HG03135 (cell line): ENCODE results near the gene ST6GALNAC4.
"Not testable (repeated sequence)": the region's sequence is repeated elsewhere in the genome, so short reads cannot be mapped to it uniquely, and the experiment has no call there.

ENCODE experiments used
- ATAC-seq: cut with Tn5 transposase; IDR thresholded peaks from one replicate; pipeline ENCODE4 v1.9.1; 2021; ENCODE audit warnings: mild to moderate bottlenecking, moderate library complexity; ENCODE audit not compliant: unreplicated experiment

ST6GALNAC4 gene

GRCh38 chr9:127895811-127896210, 21.0 kb downstream of the ST6GALNAC4 start:
- no peak for ATAC-seq

- no peak for ATAC-seq
Observed at GRCh38 chr9:127893392-127893791, 23.4 kb downstream of the ST6GALNAC4 start.

GRCh38 chr9:127892831-127893230, 24.0 kb downstream of the ST6GALNAC4 start:
- no peak for ATAC-seq

GRCh38 chr9:127890053-127890452, 26.8 kb downstream of the ST6GALNAC4 start:
- no peak for ATAC-seq

GRCh38 chr9:127887792-127888191, 29.0 kb downstream of the ST6GALNAC4 start:
- ATAC-seq: no peak

- no peak for ATAC-seq
Observed at GRCh38 chr9:127886401-127886972, 30.4 kb downstream of the ST6GALNAC4 start.

GRCh38 chr9:127885508-127886281, 31.1 kb downstream of the ST6GALNAC4 start:
- ATAC-seq: no peak

- ATAC-seq: no peak
Observed at GRCh38 chr9:127884976-127885490, 31.8 kb downstream of the ST6GALNAC4 start.

- ATAC-seq: no peak
Observed at GRCh38 chr9:127884427-127884911, 32.4 kb downstream of the ST6GALNAC4 start.

GRCh38 chr9:127883959-127884358, 32.9 kb downstream of the ST6GALNAC4 start:
- ATAC-seq: no peak

- not testable (repeated sequence) for ATAC-seq
Observed at GRCh38 chr9:127881715-127882114, 35.1 kb downstream of the ST6GALNAC4 start.

GRCh38 chr9:127880143-127880542, 36.7 kb downstream of the ST6GALNAC4 start:
- ATAC-seq: no peak

GRCh38 chr9:127878652-127879390, 38.0 kb downstream of the ST6GALNAC4 start:
- no peak for ATAC-seq

- ATAC-seq: no peak
Observed at GRCh38 chr9:127878001-127878651, 38.7 kb downstream of the ST6GALNAC4 start.

GRCh38 chr9:127877566-127877998, 39.3 kb downstream of the ST6GALNAC4 start, which contains the start of gene AK1:
Gene AK1, minus strand, starts transcription at chr9:127877675. Its CDS starts 3,058 bp downstream, at chr9:127874617.
- ATAC-seq: no peak

- no peak for ATAC-seq
Observed at GRCh38 chr9:127876764-127877562, 39.9 kb downstream of the ST6GALNAC4 start.

- ATAC-seq: no peak
Observed at GRCh38 chr9:127876026-127876763, 40.6 kb downstream of the ST6GALNAC4 start.

GRCh38 chr9:127875306-127875966, 41.4 kb downstream of the ST6GALNAC4 start:
- no peak for ATAC-seq
